GM04504 (cell line): ENCODE data around the gene SECISBP2.
A peak's percentile ranks its signal among the peaks of the same experiment; 100 is the strongest.
"Not testable (repeated sequence)": the region's sequence is repeated elsewhere in the genome, so short reads cannot be mapped to it uniquely, and the experiment has no call there.

Source experiments
- DNase-seq: peaks from one replicate; pipeline ENCODE4 v3.0.0-alpha.2; 2012; ENCODE audit warnings: low read depth

Gene SECISBP2

GRCh38 chr9:89310475-89311345 is 7.6 kb upstream of the SECISBP2 start, which contains the start of gene CKS2:
TSS of gene CKS2 (plus strand) at chr9:89311195. CDS start at chr9:89311293, 98 bp downstream.
- DNase-seq = peak; percentile 100

GRCh38 chr9:89311346-89312221 is 6.7 kb upstream of the SECISBP2 start:
- no peak for DNase-seq

GRCh38 chr9:89312222-89312571 is 6.1 kb upstream of the SECISBP2 start:
- DNase-seq = no peak

- no peak for DNase-seq
These were observed 4.5 kb upstream of the SECISBP2 start for GRCh38 chr9:89313842-89314241.

GRCh38 chr9:89314955-89315354 is 3.3 kb upstream of the SECISBP2 start:
- DNase-seq = no peak

GRCh38 chr9:89315482-89315881 is 2.8 kb upstream of the SECISBP2 start:
- no peak for DNase-seq

GRCh38 chr9:89317282-89317681 is 1.0 kb upstream of the SECISBP2 start:
- no peak for DNase-seq

GRCh38 chr9:89319015-89319905 is 960 bp downstream of the SECISBP2 start:
- DNase-seq = no peak

GRCh38 chr9:89323390-89323789 is 5.1 kb downstream of the SECISBP2 start:
- DNase-seq = no peak

- DNase-seq = no peak
These were observed 7.4 kb downstream of the SECISBP2 start for GRCh38 chr9:89325733-89326132.

GRCh38 chr9:89328064-89328463 is 9.8 kb downstream of the SECISBP2 start:
- no peak for DNase-seq

GRCh38 chr9:89329917-89330316 is 11.6 kb downstream of the SECISBP2 start:
- no peak for DNase-seq

- no peak for DNase-seq
These were observed 12.2 kb downstream of the SECISBP2 start for GRCh38 chr9:89330513-89330912.

- DNase-seq = no peak
These were observed 21.5 kb downstream of the SECISBP2 start for GRCh38 chr9:89339807-89340206.

- DNase-seq = no peak
These were observed 22.0 kb downstream of the SECISBP2 start for GRCh38 chr9:89340332-89340731.

GRCh38 chr9:89342213-89342612 is 23.9 kb downstream of the SECISBP2 start:
- DNase-seq = no peak

GRCh38 chr9:89342948-89343347 is 24.6 kb downstream of the SECISBP2 start:
- peak; percentile 7 for DNase-seq

- not testable (repeated sequence) for DNase-seq
These were observed 25.5 kb downstream of the SECISBP2 start for GRCh38 chr9:89343812-89344211.

- no peak for DNase-seq
These were observed 27.2 kb downstream of the SECISBP2 start for GRCh38 chr9:89345476-89345875.

- no peak for DNase-seq
These were observed 28.4 kb downstream of the SECISBP2 start for GRCh38 chr9:89346696-89347095.

GRCh38 chr9:89347651-89348050 is 29.4 kb downstream of the SECISBP2 start:
- no peak for DNase-seq

- no peak for DNase-seq
These were observed 31.3 kb downstream of the SECISBP2 start for GRCh38 chr9:89349607-89350006.
